Measurements from ENCODE around the gene STK35.
"Not testable (repeated sequence)": the region's sequence is repeated elsewhere in the genome, so short reads cannot be mapped to it uniquely, and the experiment has no call there.

The STK35 gene

DNA sequence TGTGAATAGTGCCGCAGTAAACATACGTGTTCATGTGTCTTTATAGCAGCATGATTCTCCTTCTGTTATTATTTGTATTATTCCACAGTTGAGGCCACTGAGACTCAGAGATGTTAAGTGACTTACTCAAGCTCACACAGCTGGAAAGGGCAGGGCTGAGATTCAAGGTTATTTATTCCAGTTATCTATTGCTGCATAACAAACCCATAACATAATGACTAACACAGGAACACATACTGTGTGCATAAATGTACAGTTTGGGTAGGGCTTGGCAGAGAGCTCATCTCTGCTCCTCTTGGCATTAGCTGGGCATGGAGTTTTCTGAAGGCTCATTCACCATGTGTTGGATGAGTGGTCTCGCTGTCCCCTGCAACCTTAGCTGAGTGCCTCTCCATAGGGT is 68.8 kb downstream of the STK35 start:
- H3K4me3 ChIP-seq (ENCODE audit: low read length) = no peak overlapping the region
- H3K27me3 ChIP-seq (ENCODE audit: control insufficient read depth, insufficient read depth, low read length) = no peaks in the 10 kb centered on the region
- no peaks in the 10 kb centered on the region for H3K4me1 ChIP-seq (ENCODE audit: control insufficient read depth, insufficient read depth, low read length)
- H3K9me3 ChIP-seq (ENCODE audit: control insufficient read depth, low read length) = no peaks in the 10 kb centered on the region
- no peak overlapping the region for H3K9ac ChIP-seq (ENCODE audit: low read length)
- H3K36me3 ChIP-seq (ENCODE audit: control insufficient read depth, insufficient read depth, low read length) = no peaks in the 10 kb centered on the region

DNA sequence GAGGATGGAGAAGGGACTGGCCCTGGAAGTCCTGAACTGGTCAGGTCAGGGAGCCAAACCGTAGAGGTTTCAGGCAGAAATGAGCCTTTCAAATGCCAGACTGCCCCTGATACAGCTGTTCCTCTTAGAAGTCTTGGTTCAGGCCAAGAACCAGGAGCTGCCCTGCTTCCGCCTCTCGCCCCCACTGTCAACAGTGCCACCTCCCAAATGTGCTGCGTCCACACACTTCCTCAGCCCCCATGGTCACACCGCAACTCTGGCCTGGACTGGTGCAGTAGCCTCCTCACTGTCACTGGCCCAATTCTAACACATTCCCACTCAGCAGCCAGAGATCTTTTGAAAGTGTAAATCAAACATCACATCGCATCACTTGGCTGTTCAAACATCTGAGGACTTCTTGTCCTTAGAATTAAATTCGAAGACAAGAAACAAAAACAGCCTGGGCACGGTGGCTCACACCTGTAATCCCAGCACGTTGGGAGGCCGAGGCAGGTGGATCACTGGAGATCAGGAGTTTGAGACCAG is 69.7 kb downstream of the STK35 start:
- Histone ChIP-seq H3K27me3 (ENCODE audit: control insufficient read depth, insufficient read depth, low read length) (no peaks in the 10 kb centered on the region), H3K4me1 (ENCODE audit: control insufficient read depth, insufficient read depth, low read length) (no peaks in the 10 kb centered on the region), H3K9me3 (ENCODE audit: control insufficient read depth, low read length) (no peaks in the 10 kb centered on the region), H3K9ac (ENCODE audit: low read length) (no peak overlapping the region), H3K36me3 (ENCODE audit: control insufficient read depth, insufficient read depth, low read length) (no peaks in the 10 kb centered on the region), H3K4me3 (ENCODE audit: low read length) (no peak overlapping the region)

DNA sequence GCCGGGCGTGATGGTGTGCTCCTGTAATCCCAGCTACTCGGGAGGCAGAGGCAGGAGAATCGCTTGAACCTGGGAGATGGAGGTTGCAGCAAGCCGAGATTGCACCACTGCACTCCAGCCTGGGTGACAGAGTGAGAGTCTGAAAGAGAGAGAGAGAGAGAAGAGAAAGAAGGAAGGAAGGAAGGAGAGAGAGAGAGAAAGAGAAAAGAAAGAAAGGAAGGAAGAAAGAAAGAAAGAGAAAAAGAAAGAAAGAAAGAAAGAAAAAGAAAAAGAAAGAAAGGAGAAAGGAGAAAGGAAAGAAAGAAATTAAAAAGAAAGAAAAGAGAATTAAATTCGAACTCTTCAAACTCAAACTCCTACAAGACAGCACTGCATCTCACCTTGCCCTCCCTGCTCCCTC is 70.2 kb downstream of the STK35 start:
- H3K36me3 ChIP-seq (ENCODE audit: control insufficient read depth, insufficient read depth, low read length); H3K9me3 ChIP-seq (ENCODE audit: control insufficient read depth, low read length); H3K4me3 ChIP-seq (ENCODE audit: low read length); H3K9ac ChIP-seq (ENCODE audit: low read length); H3K4me1 ChIP-seq (ENCODE audit: control insufficient read depth, insufficient read depth, low read length); H3K27me3 ChIP-seq (ENCODE audit: control insufficient read depth, insufficient read depth, low read length): not testable (repeated sequence)

DNA sequence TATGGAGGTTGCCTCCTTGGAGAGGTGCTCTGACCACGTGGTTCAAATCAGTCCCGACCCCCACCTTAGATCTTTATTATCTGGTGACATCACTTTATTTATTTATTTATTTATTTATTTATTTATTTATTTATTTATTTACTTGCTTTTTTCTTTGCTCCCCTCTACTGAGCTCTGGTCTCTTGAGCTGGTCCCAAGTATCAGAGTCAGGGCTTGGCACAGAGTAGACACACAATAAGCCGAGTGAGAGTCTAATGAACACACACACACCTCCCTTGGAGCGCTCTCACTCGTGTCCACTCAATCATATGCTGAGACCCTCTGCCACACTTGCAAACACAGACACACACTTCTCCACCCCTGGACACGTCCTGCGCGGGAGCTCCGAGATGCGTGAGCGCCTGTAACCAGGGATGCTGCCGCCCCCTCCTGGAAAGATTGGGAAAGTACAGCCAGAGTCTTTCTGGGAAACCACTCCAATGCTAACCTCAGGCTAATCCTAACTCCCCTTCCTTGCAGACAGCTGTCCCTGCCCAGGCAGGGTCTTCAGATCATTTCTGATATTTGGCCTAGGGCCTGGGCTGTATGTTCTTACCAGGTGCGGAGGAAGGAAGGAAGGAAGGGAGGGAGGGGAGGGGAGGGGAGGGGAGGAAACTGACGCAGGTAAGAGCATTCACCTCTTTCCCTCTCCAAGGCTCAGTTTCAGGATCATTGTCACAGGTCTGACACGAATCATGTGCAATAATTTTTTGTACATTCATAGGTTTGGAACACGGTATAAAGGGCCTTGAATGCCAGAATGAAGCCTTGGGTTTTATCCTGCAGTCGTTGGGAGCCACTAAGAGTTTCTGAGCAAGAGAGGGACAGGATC is 70.9 kb downstream of the STK35 start:
- Histone ChIP-seq H3K4me1 (ENCODE audit: control insufficient read depth, insufficient read depth, low read length) (no peaks in the 10 kb centered on the region), H3K36me3 (ENCODE audit: control insufficient read depth, insufficient read depth, low read length) (no peaks in the 10 kb centered on the region), H3K9me3 (ENCODE audit: control insufficient read depth, low read length) (no peaks in the 10 kb centered on the region), H3K4me3 (ENCODE audit: low read length) (no peak overlapping the region), H3K27me3 (ENCODE audit: control insufficient read depth, insufficient read depth, low read length) (no peaks in the 10 kb centered on the region), H3K9ac (ENCODE audit: low read length) (no peak overlapping the region)

DNA sequence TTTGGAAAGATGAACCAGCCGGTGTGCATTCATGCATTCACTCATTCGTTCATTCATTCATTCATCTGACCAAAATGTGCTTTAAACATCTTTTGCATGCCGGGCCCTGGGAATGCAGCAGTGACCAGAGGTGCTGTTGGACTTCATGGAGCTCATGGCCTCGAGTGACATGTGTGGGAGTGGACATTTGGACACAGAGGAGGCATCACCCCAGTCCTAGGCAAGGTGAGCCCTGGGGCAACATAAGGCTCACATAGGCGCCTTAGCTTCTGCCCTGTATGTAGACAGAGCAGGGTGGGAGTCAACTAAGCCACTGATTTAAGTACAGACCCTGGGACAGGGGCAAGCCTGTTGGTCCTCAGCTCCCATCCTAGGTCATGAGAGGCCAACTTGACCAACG is 71.6 kb downstream of the STK35 start:
- Histone ChIP-seq H3K4me3 (ENCODE audit: low read length) (no peak overlapping the region), H3K36me3 (ENCODE audit: control insufficient read depth, insufficient read depth, low read length) (no peaks in the 10 kb centered on the region), H3K9ac (ENCODE audit: low read length) (no peak overlapping the region), H3K9me3 (ENCODE audit: control insufficient read depth, low read length) (no peaks in the 10 kb centered on the region), H3K4me1 (ENCODE audit: control insufficient read depth, insufficient read depth, low read length) (no peaks in the 10 kb centered on the region), H3K27me3 (ENCODE audit: control insufficient read depth, insufficient read depth, low read length) (no peaks in the 10 kb centered on the region)

DNA sequence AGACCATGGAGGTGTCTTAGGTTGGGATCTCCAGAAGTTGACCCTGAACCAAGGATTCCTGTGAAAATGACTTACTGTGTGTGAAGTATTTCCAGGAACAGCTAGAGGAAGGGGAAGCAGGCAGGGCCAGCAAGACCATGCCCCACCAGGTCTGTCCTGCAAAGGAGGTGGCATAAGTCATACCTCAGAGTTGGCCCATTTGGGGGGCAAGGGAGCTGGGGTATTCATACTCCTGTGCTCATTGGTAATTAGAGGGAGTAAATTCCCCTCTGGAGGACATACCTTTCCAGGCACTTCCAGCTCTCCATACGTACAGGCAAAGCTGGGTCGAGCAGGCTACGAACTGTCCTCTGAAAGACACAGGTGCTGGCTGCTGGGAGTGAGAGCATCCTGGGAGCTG is 72.4 kb downstream of the STK35 start:
- Histone ChIP-seq H3K9me3 (ENCODE audit: control insufficient read depth, low read length) (no peaks in the 10 kb centered on the region), H3K9ac (ENCODE audit: low read length) (no peak overlapping the region), H3K36me3 (ENCODE audit: control insufficient read depth, insufficient read depth, low read length) (no peaks in the 10 kb centered on the region)

DNA sequence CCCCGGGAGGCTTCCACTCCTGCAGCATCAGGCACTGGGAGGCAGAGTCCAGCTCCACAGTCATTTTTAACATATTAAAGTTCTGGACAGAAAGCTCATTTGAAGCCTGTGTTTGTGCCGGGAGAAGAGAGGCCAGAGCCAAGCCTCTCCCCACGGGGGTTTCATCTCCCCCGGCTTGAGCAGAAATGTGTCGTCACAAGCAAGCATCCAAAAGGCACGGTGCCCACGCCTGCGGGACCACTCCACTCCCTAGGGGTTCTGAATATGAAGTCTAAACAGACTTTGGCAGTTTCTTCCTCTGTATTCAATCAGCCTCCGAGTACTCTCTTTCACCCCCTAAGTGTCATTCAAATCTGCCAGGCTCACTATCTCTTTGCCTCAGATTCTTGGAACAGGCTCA is 75.3 kb downstream of the STK35 start:
- no peaks in the 10 kb centered on the region for H3K27me3 ChIP-seq (ENCODE audit: control insufficient read depth, insufficient read depth, low read length)
- H3K36me3 ChIP-seq (ENCODE audit: control insufficient read depth, insufficient read depth, low read length) = no peaks in the 10 kb centered on the region
- H3K4me1 ChIP-seq (ENCODE audit: control insufficient read depth, insufficient read depth, low read length) = no peaks in the 10 kb centered on the region
- H3K9me3 ChIP-seq (ENCODE audit: control insufficient read depth, low read length) = no peaks in the 10 kb centered on the region
- no peak overlapping the region for H3K4me3 ChIP-seq (ENCODE audit: low read length)
- H3K9ac ChIP-seq (ENCODE audit: low read length) = no peak overlapping the region

More for the DNA sequence above, 72.4 kb downstream of the STK35 start:
- H3K4me1 ChIP-seq (ENCODE audit: control insufficient read depth, insufficient read depth, low read length) = no peaks in the 10 kb centered on the region
- H3K27me3 ChIP-seq (ENCODE audit: control insufficient read depth, insufficient read depth, low read length) = no peaks in the 10 kb centered on the region
- no peak overlapping the region for H3K4me3 ChIP-seq (ENCODE audit: low read length)

DNA sequence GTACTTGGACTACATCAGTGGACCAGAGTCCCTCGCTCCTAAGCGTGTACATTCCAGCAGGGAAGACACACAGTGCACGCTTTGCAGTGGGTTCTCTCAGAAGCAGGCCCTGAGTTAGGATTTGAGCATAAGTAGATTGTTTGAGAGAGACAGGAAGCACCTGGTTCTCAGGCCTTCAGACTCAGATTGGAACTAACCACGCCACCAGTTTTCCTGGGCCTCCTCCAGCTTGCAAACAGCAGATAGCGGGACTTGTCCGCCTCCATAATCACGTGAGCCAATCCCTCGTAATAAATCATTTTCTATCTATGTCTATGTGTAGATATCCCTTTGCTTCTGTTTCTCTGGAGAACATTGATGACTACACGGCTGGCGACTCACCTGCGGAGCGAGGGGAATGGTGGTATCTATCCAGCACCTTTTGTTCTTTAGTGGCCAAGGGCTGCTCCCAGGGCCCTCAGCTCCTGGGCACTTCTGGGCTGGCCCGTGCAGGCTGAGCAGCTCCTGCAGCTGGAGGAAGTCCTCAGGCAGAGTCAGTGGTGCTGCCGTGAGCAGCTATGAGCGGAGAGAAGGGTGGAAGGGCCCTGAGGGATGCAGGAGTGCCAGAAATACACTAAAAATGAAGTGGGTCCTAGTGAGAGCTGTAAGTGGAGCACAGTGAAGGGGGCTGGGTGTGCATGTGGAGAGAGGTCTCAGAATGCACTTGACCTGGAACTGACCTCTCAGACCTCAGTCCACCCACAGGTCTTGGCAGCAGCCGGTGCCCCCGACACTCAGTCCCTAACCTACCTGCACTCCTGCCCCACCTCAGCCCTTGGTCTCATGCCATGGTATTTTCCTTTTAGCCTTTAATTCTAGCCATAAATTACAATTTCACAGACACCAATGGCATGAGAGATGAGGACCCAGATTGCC is 76.9 kb downstream of the STK35 start:
- Histone ChIP-seq H3K9ac (ENCODE audit: low read length) (no peak overlapping the region), H3K9me3 (ENCODE audit: control insufficient read depth, low read length) (no peaks in the 10 kb centered on the region), H3K4me3 (ENCODE audit: low read length) (no peak overlapping the region), H3K36me3 (ENCODE audit: control insufficient read depth, insufficient read depth, low read length) (no peaks in the 10 kb centered on the region), H3K4me1 (ENCODE audit: control insufficient read depth, insufficient read depth, low read length) (no peaks in the 10 kb centered on the region), H3K27me3 (ENCODE audit: control insufficient read depth, insufficient read depth, low read length) (no peaks in the 10 kb centered on the region)

DNA sequence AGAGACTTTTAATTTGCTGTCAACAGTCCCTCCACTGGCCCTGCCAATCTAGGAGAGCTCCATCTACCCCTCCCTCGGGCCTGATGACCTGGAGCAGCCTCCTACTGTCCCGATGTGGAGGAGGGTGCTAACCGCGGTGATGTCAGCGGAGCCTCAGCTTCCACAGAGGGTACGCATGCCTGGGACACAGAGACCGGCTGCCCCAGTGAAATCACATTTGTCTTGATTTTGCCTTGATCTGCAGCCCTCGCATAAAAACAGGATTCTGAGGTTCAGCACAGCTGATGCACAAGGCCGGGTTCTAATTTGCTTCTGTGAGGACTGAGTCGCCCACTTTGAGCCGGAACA is 77.6 kb downstream of the STK35 start:
- Histone ChIP-seq H3K4me1 (ENCODE audit: control insufficient read depth, insufficient read depth, low read length) (no peaks in the 10 kb centered on the region), H3K9ac (ENCODE audit: low read length) (no peak overlapping the region), H3K4me3 (ENCODE audit: low read length) (no peak overlapping the region), H3K36me3 (ENCODE audit: control insufficient read depth, insufficient read depth, low read length) (no peaks in the 10 kb centered on the region), H3K27me3 (ENCODE audit: control insufficient read depth, insufficient read depth, low read length) (no peaks in the 10 kb centered on the region), H3K9me3 (ENCODE audit: control insufficient read depth, low read length) (no peaks in the 10 kb centered on the region)

DNA sequence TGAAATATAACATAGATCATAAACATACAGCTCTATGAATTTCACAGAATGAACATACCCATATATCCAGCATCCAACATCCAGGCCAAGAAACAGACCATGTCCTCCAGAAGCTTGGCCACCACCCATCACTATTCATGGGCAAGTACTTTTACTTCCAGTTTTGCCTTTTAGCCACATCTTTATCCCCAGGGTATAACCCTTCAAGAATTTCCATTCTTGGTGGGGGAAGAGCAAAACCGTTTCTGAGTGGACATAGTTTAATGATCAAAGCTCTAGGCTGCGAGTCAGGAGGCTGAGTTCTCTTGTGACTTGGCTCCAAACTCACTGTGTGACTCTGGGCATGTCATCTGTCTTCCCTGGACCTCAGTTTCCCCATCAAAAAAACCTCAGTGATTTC is 78.3 kb downstream of the STK35 start:
- H3K27me3 ChIP-seq (ENCODE audit: control insufficient read depth, insufficient read depth, low read length) = no peaks in the 10 kb centered on the region
- no peaks in the 10 kb centered on the region for H3K4me1 ChIP-seq (ENCODE audit: control insufficient read depth, insufficient read depth, low read length)
- no peak overlapping the region for H3K9ac ChIP-seq (ENCODE audit: low read length)
- H3K36me3 ChIP-seq (ENCODE audit: control insufficient read depth, insufficient read depth, low read length) = no peaks in the 10 kb centered on the region
- no peaks in the 10 kb centered on the region for H3K9me3 ChIP-seq (ENCODE audit: control insufficient read depth, low read length)
- no peak overlapping the region for H3K4me3 ChIP-seq (ENCODE audit: low read length)

DNA sequence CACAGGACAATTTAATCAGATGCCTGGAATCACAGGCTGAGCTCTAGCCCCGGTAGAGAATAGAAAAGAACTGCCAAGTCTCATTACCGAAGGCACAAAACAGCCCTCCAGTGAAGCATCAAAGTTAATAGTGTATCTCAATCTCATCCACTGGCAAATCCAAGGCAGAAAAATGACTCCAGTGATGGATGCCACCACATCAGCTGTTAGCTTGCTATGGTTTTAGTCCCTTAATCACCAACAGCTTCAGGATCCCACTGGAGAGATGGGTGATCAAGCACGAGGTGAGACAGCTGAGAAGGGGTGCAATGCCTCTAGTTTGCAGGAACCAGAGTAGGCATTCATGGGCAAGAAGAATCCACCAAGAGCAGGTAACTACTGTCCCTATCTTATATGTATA is 81.8 kb downstream of the STK35 start:
- H3K4me3 ChIP-seq (ENCODE audit: low read length) = no peak overlapping the region
- H3K27me3 ChIP-seq (ENCODE audit: control insufficient read depth, insufficient read depth, low read length) = peaks cover under 1% of the 10 kb centered on the region
- no peak overlapping the region for H3K9ac ChIP-seq (ENCODE audit: low read length)
- H3K9me3 ChIP-seq (ENCODE audit: control insufficient read depth, low read length) = no peaks in the 10 kb centered on the region
- H3K4me1 ChIP-seq (ENCODE audit: control insufficient read depth, insufficient read depth, low read length) = no peaks in the 10 kb centered on the region
- H3K36me3 ChIP-seq (ENCODE audit: control insufficient read depth, insufficient read depth, low read length) = no peaks in the 10 kb centered on the region

DNA sequence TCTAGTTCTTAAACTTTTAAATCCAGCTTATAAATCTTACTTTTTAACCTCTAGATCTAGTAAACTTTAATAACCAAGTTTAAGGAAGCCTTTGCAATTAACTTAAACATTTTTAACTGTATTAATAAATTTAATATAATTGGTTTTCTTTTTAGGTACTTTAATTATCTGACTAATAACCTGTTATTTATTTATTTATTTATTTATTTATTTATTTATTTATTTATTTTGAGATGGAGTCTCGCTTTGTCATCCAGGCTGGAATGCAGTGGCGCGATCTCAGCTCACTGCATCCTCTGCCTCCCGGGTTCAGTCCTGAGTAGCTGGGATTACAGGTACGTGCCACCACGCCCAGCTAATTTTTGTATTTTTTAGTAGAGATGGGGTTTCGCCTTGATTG is 83.3 kb downstream of the STK35 start:
- not testable (repeated sequence) for H3K4me1 ChIP-seq (ENCODE audit: control insufficient read depth, insufficient read depth, low read length); H3K4me3 ChIP-seq (ENCODE audit: low read length); H3K9ac ChIP-seq (ENCODE audit: low read length); H3K36me3 ChIP-seq (ENCODE audit: control insufficient read depth, insufficient read depth, low read length); H3K9me3 ChIP-seq (ENCODE audit: control insufficient read depth, low read length); H3K27me3 ChIP-seq (ENCODE audit: control insufficient read depth, insufficient read depth, low read length)
